ENCODE results near the gene RANBP9.

GRCh38 chr6:13633343-13633742 lies 78.3 kb downstream of the RANBP9 start:
- TF ChIP-seq ZFX (IDR thresholded peaks at IDR 0.05; ENCODE audit: borderline replicate concordance) (no peak), CTCF (IDR thresholded peaks at IDR 0.05) (no peak)

Data from 22Rv1 (cell line).